Testis (tissue), 3 donors: ENCODE results near the gene SHC3. TPM values are rescaled to one million over a fixed set of nuclear protein-coding genes. Genes with fewer than 3 reads are reported as not detected.

Experiments
- DNase-seq: peaks from one replicate; pipeline ENCODE4 v3.0.0-alpha.2; 2019
- H3K27ac ChIP-seq, 2 donors: fragments of 200-600 bp; sonication (generic); one replicate each; pipeline ENCODE4 v1.5.1; 2019
- H3K27me3 ChIP-seq: fragments of 200-600 bp; sonication (generic); one replicate; pipeline ENCODE4 v1.5.1; 2019
- H3K36me3 ChIP-seq: fragments of 200-600 bp; sonication (generic); one replicate; pipeline ENCODE4 v1.5.1; 2017; ENCODE audit warnings: low read depth; ENCODE audit errors: missing control alignments
- H3K4me1 ChIP-seq: fragments of 200-600 bp; sonication (generic); one replicate; pipeline ENCODE4 v1.5.1; 2019
- H3K4me3 ChIP-seq, 2 donors: fragments of 200-600 bp; sonication (generic); one replicate each; pipeline ENCODE4 v1.5.1; 2017 to 2019
- H3K9me3 ChIP-seq: fragments of 200-600 bp; sonication (generic); one replicate; pipeline ENCODE4 v1.5.1; 2017
- CTCF ChIP-seq, 3 experiments: fragments of 450-650 bp in 2 of 3; fragments of 200-600 bp in 1 of 3; sonication (generic) in 1 of 3; IDR thresholded peaks; one replicate each; pipeline ENCODE4 v1.5.1; 2016 to 2019; ENCODE audit warnings: antibody characterized with exemption in 3 of 3, mild to moderate bottlenecking in 2 of 3, moderate library complexity in 1 of 3
- POLR2A ChIP-seq: fragments of 450-650 bp; IDR thresholded peaks from one replicate; pipeline ENCODE4 v1.6.1; 2017; ENCODE audit warnings: antibody characterized with exemption, mild to moderate bottlenecking, moderate library complexity
- WGBS, 2 donors: methylation state at CpG; one replicate each; pipeline ENCODE4 v1.1.5; 2018; 5-methylcytosine and 5-hydroxymethylcytosine counted together
- intact Hi-C: fragments of 100-400 bp; cut with DNase I; formaldehyde crosslinking; loops from one replicate; pipeline ENCODE4 v1.15.1; 2023; ENCODE audit warnings: low total_unique reads
- polyA plus RNA-seq: library from polyadenylated mRNA; stranded (reverse); fragments of 350-450 nt; fragmentation: Illumina TruSeq; extraction: RNeasy Lipid Tissue Mini Kit (QIAGEN cat#74804); gene quantifications from one replicate; pipeline ENCODE4 v1.2.3, GENCODE V29; 2014; ENCODE audit warnings: low read depth, low replicate concordance; ENCODE audit not compliant: insufficient read depth
- total RNA-seq, 2 donors: library from RNA; depleted of rRNA; stranded (reverse); fragments of >200 nt; gene quantifications; one replicate each; pipeline ENCODE4 v1.2.3, GENCODE V29; 2016

Gene SHC3
- total and polyA plus RNA-seq, 3 donors from 2014 or later, result 0.37 to 0.87 (median 0.82) TPM

GRCh38 chr9:89046832-89047231 lies 131.8 kb downstream of the SHC3 start:
- intact Hi-C loops, result no loop called here
- Histone ChIP-seq H3K9me3 (no peaks in the 10 kb centered on the region), H3K4me3 (no peak overlapping the region), H3K27ac (no peak overlapping the region), H3K36me3 (no peaks in the 10 kb centered on the region), H3K27me3 (no peaks in the 10 kb centered on the region), H3K4me1 (no peaks in the 10 kb centered on the region)
- WGBS, 2 donors, result 37 to 53% methylated on average over 2 of the region's 2 CpGs
- no peak for DNase-seq
- TF ChIP-seq POLR2A (no peak), CTCF (IDR thresholded peaks at IDR 0.05) (no peak)

- H3K27me3 ChIP-seq, result no peaks in the 10 kb centered on the region
- H3K4me3 ChIP-seq, result no peak overlapping the region
- no peaks in the 10 kb centered on the region for H3K9me3 ChIP-seq
- WGBS, 2 donors, result 80 to 86% methylated on average over 4 of the region's 4 CpGs
- no peaks in the 10 kb centered on the region for H3K4me1 ChIP-seq
- DNase-seq, result no peak
- no peak for TF ChIP-seq POLR2A
- no peak for TF ChIP-seq CTCF (IDR thresholded peaks at IDR 0.05)
- H3K27ac ChIP-seq, result no peak overlapping the region
- intact Hi-C loops, result no loop called here
- H3K36me3 ChIP-seq, result no peaks in the 10 kb centered on the region
Measured at GRCh38 chr9:89044881-89045280, 133.7 kb downstream of the SHC3 start.

- Histone ChIP-seq H3K4me1 (no peaks in the 10 kb centered on the region), H3K27me3 (no peaks in the 10 kb centered on the region), H3K27ac (no peak overlapping the region), H3K4me3 (no peak overlapping the region), H3K9me3 (no peaks in the 10 kb centered on the region), H3K36me3 (no peaks in the 10 kb centered on the region)
- intact Hi-C loops, result no loop called here
- no peak for TF ChIP-seq POLR2A
- TF ChIP-seq CTCF (IDR thresholded peaks at IDR 0.05), result no peak
- no peak for DNase-seq
- WGBS, 2 donors, result 92 to 98% methylated on average over 2 of the region's 2 CpGs
Measured at GRCh38 chr9:89044104-89044503, 134.5 kb downstream of the SHC3 start.

- Histone ChIP-seq H3K27ac (no peak overlapping the region), H3K4me1 (no peaks in the 10 kb centered on the region), H3K27me3 (no peaks in the 10 kb centered on the region), H3K36me3 (no peaks in the 10 kb centered on the region), H3K4me3 (no peak overlapping the region), H3K9me3 (no peaks in the 10 kb centered on the region)
- TF ChIP-seq CTCF (IDR thresholded peaks at IDR 0.05) (no peak), POLR2A (no peak)
- intact Hi-C loops, result no loop called here
- no peak for DNase-seq
- WGBS, 2 donors, result 93 to 98% methylated on average over 9 of the region's 9 CpGs
Measured at GRCh38 chr9:89042984-89043383, 135.6 kb downstream of the SHC3 start.

GRCh38 chr9:89039664-89040063 lies 139.0 kb downstream of the SHC3 start:
- 86 to 98% methylated on average over 2 of the region's 2 CpGs for WGBS, 2 donors
- Histone ChIP-seq H3K4me3 (no peak overlapping the region), H3K36me3 (no peaks in the 10 kb centered on the region), H3K27ac (no peak overlapping the region), H3K4me1 (peaks cover 8% of the 10 kb centered on the region), H3K27me3 (no peaks in the 10 kb centered on the region), H3K9me3 (no peaks in the 10 kb centered on the region)
- intact Hi-C loops, result no loop called here
- DNase-seq, result no peak
- TF ChIP-seq CTCF (IDR thresholded peaks at IDR 0.05), result no peak
- TF ChIP-seq POLR2A, result no peak
